IMR-90 (cell line): ENCODE measurements around the gene GIMD1.

Source experiments
- BHLHE40 ChIP-seq: fragments of 150-350 bp; IDR thresholded peaks from 2 replicates; pipeline ENCODE4 v1.6.1; 2016; ENCODE audit warnings: mild to moderate bottlenecking, low read depth, low read length
- CEBPB ChIP-seq: IDR thresholded peaks from 2 replicates; pipeline ENCODE4 v1.6.1; 2012; ENCODE audit warnings: low read depth, low read length, improper control_type of control experiment
- MXI1 ChIP-seq: IDR thresholded peaks from 2 replicates; pipeline ENCODE4 v1.6.1; 2012; ENCODE audit warnings: low read depth, mild to moderate bottlenecking, low read length, moderate library complexity, borderline replicate concordance
- POLR2A ChIP-seq: IDR thresholded peaks from 2 replicates; pipeline ENCODE4 v1.6.1; 2012; ENCODE audit warnings: mild to moderate bottlenecking, low read depth, low read length
- RAD21 ChIP-seq: IDR thresholded peaks from 2 replicates; pipeline ENCODE4 v1.6.1; 2012; ENCODE audit warnings: low read length, improper control_type of control experiment
- RFX5 ChIP-seq: IDR thresholded peaks from 2 replicates; pipeline ENCODE4 v1.8.0; 2012; ENCODE audit warnings: low read depth, mild to moderate bottlenecking, low read length, moderate library complexity
- TF ChIP-seq, protein P1 (sequence below): conservative IDR thresholded peaks from 2 replicates; pipeline ENCODE4 v1.5.1; 2012; ENCODE audit warnings: mild to moderate bottlenecking, low read depth, low read length, improper control_type of control experiment

GRCh38 chr4:106353786-106354185, 14.8 kb downstream of the GIMD1 start:
- TF ChIP-seq, protein P1, sequence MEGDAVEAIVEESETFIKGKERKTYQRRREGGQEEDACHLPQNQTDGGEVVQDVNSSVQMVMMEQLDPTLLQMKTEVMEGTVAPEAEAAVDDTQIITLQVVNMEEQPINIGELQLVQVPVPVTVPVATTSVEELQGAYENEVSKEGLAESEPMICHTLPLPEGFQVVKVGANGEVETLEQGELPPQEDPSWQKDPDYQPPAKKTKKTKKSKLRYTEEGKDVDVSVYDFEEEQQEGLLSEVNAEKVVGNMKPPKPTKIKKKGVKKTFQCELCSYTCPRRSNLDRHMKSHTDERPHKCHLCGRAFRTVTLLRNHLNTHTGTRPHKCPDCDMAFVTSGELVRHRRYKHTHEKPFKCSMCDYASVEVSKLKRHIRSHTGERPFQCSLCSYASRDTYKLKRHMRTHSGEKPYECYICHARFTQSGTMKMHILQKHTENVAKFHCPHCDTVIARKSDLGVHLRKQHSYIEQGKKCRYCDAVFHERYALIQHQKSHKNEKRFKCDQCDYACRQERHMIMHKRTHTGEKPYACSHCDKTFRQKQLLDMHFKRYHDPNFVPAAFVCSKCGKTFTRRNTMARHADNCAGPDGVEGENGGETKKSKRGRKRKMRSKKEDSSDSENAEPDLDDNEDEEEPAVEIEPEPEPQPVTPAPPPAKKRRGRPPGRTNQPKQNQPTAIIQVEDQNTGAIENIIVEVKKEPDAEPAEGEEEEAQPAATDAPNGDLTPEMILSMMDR: no peak
- no peak for TF ChIP-seq BHLHE40
- TF ChIP-seq RFX5: no peak
- TF ChIP-seq CEBPB: peak; percentile 88
- no peak for TF ChIP-seq POLR2A
- TF ChIP-seq RAD21: no peak
- TF ChIP-seq MXI1: no peak
